GM23248 (cell line): ENCODE results near the gene GTF2B.

ENCODE experiments used
- EZH2 ChIP-seq: fragments of 200-600 bp; sonication (generic); IDR thresholded peaks from 2 replicates; pipeline ENCODE4 v1.6.1; 2018; ENCODE audit warnings: antibody characterized with exemption, mild to moderate bottlenecking; ENCODE audit not compliant: insufficient read depth, poor library complexity, severe bottlenecking
- EZH2phosphoT487 ChIP-seq: fragments of 200-600 bp; sonication (generic); IDR thresholded peaks from 2 replicates; pipeline ENCODE4 v1.6.1; 2018; ENCODE audit warnings: antibody characterized with exemption, moderate library complexity, mild to moderate bottlenecking, low read depth; ENCODE audit not compliant: insufficient read depth

- no peak for TF ChIP-seq EZH2
- no peak for TF ChIP-seq EZH2phosphoT487
Observed at GRCh38 chr1:88890131-88890530, 1.2 kb downstream of the GTF2B start.
